H4 (cell line): Measurements from ENCODE around the gene MDM4. TPM values are rescaled to one million over a fixed set of nuclear protein-coding genes. Genes with fewer than 3 reads are reported as not detected.
"Not testable (repeated sequence)": the region's sequence is repeated elsewhere in the genome, so short reads cannot be mapped to it uniquely, and the experiment has no call there.

Experiments
- DNase-seq: peaks from one replicate; pipeline ENCODE4 v3.0.0-alpha.2; 2015; ENCODE audit warnings: low spot score
- total RNA-seq: library from RNA; depleted of rRNA; stranded (reverse); fragments of >200 nt; shearing (Covaris generic); gene quantifications from 2 replicates; pipeline ENCODE4 v1.2.3, GENCODE V29; 2014

MDM4 gene
- total RNA-seq, 1 experiment from 2014 or later = 5.9 TPM

- DNase-seq = no peak
Measured at GRCh38 chr1:204514828-204515227, 1.4 kb upstream of the MDM4 start.

GRCh38 chr1:204517382-204517781 lies 1.2 kb downstream of the MDM4 start:
- DNase-seq = not testable (repeated sequence)

GRCh38 chr1:204520834-204521709 lies 4.9 kb downstream of the MDM4 start:
- peak; percentile 44 for DNase-seq

GRCh38 chr1:204521941-204522521 lies 5.8 kb downstream of the MDM4 start:
- DNase-seq = not testable (repeated sequence)

- DNase-seq = no peak
Measured at GRCh38 chr1:204523605-204524215, 7.5 kb downstream of the MDM4 start.

- no peak for DNase-seq
Measured at GRCh38 chr1:204524986-204525385, 8.8 kb downstream of the MDM4 start.

- no peak for DNase-seq
Measured at GRCh38 chr1:204528241-204528640, 12.0 kb downstream of the MDM4 start.

GRCh38 chr1:204528677-204529076 lies 12.5 kb downstream of the MDM4 start:
- no peak for DNase-seq

- DNase-seq = no peak
Measured at GRCh38 chr1:204529371-204529895, 13.2 kb downstream of the MDM4 start.

GRCh38 chr1:204530932-204531331 lies 14.7 kb downstream of the MDM4 start:
- no peak for DNase-seq

- no peak for DNase-seq
Measured at GRCh38 chr1:204532832-204533231, 16.6 kb downstream of the MDM4 start.

GRCh38 chr1:204541626-204542025 lies 25.4 kb downstream of the MDM4 start:
- DNase-seq = no peak

GRCh38 chr1:204544321-204544720 lies 28.1 kb downstream of the MDM4 start:
- peak; percentile 11 for DNase-seq

GRCh38 chr1:204545202-204545601 lies 29.0 kb downstream of the MDM4 start:
- no peak for DNase-seq

- no peak for DNase-seq
Measured at GRCh38 chr1:204545881-204546280, 29.7 kb downstream of the MDM4 start.

GRCh38 chr1:204548265-204548664 lies 32.1 kb downstream of the MDM4 start:
- DNase-seq = no peak

GRCh38 chr1:204549313-204549712 lies 33.1 kb downstream of the MDM4 start:
- DNase-seq = no peak

- DNase-seq = no peak
Measured at GRCh38 chr1:204550926-204551325, 34.7 kb downstream of the MDM4 start.

- DNase-seq = no peak
Measured at GRCh38 chr1:204556458-204557052, 40.3 kb downstream of the MDM4 start.

GRCh38 chr1:204558467-204558866 lies 42.3 kb downstream of the MDM4 start:
- no peak for DNase-seq

GRCh38 chr1:204560002-204560401 lies 43.8 kb downstream of the MDM4 start:
- not testable (repeated sequence) for DNase-seq

- DNase-seq = no peak
Measured at GRCh38 chr1:204560590-204561150, 44.5 kb downstream of the MDM4 start.
